ENCODE results near the gene ZNF212. TPM values are rescaled to one million over a fixed set of nuclear protein-coding genes. Genes with fewer than 3 reads are reported as not detected.
A peak's percentile ranks its signal among the peaks of the same experiment; 100 is the strongest.

Gene ZNF212
- total RNA-seq, 4 donors from 2014 or later = 8.0 to 11.1 (median 10.2) TPM

- intact Hi-C loops (cut with DNase I) = no loop called here
- WGBS, 2 donors = 0 to 6% methylated on average over 1 to 10 of the region's 11 CpGs
- no peak for DNase-seq
- Histone ChIP-seq H3K27me3 (no peaks in the 10 kb centered on the region), H3K27ac (peak overlapping the region in 3 of 4 donors; percentile 45 to 66 (median 47)), H3K9me3 (no peaks in the 10 kb centered on the region), H3K36me3 (peaks cover 10 to 60% (median 10%) of the 10 kb centered on the region in 3 donors), H3K4me1 (peaks cover 4 to 22% (median 11%) of the 10 kb centered on the region in 3 donors), H3K4me3 (peak overlapping the region; percentile 50 to 78 (median 60))
- no peak for TF ChIP-seq POLR2A (IDR thresholded peaks at IDR 0.05)
- TF ChIP-seq CTCF (IDR thresholded peaks at IDR 0.05) = no peak
These were observed 46.2 kb downstream of the ZNF212 start for GRCh38 chr7:149285603-149286002.

- 74 to 78% methylated on average over 5 to 6 of the region's 6 CpGs for WGBS, 2 donors
- Histone ChIP-seq H3K9me3 (no peaks in the 10 kb centered on the region), H3K36me3 (peaks cover 2 to 56% (median 7%) of the 10 kb centered on the region in 3 donors), H3K4me1 (peaks cover 4 to 22% (median 11%) of the 10 kb centered on the region in 3 donors), H3K4me3 (no peak overlapping the region), H3K27ac (no peak overlapping the region), H3K27me3 (no peaks in the 10 kb centered on the region)
- no peak for DNase-seq
- TF ChIP-seq POLR2A (IDR thresholded peaks at IDR 0.05) = no peak
- no peak for TF ChIP-seq CTCF (IDR thresholded peaks at IDR 0.05)
- intact Hi-C loops (cut with DNase I) = no loop called here
These were observed 47.5 kb downstream of the ZNF212 start for GRCh38 chr7:149286811-149287400.

- Histone ChIP-seq H3K27ac (no peak overlapping the region), H3K27me3 (no peaks in the 10 kb centered on the region), H3K9me3 (no peaks in the 10 kb centered on the region), H3K36me3 (peaks cover 0 to 56% (median 4%) of the 10 kb centered on the region in 3 donors), H3K4me1 (peaks cover 4 to 22% (median 11%) of the 10 kb centered on the region in 3 donors), H3K4me3 (no peak overlapping the region)
- intact Hi-C loops (cut with DNase I) = no loop called here
- 85 to 89% methylated on average over 4 to 5 of the region's 10 CpGs for WGBS, 2 donors
- TF ChIP-seq POLR2A (IDR thresholded peaks at IDR 0.05) = no peak
- TF ChIP-seq CTCF (IDR thresholded peaks at IDR 0.05) = no peak
- DNase-seq = no peak
These were observed 48.2 kb downstream of the ZNF212 start for GRCh38 chr7:149287622-149288021.

GRCh38 chr7:149289262-149289661 lies 49.8 kb downstream of the ZNF212 start:
- intact Hi-C loops (cut with DNase I) = no loop called here
- 85 to 90% methylated on average over 4 of the region's 8 CpGs for WGBS, 2 donors
- no peak for TF ChIP-seq POLR2A (IDR thresholded peaks at IDR 0.05)
- TF ChIP-seq CTCF (IDR thresholded peaks at IDR 0.05) = no peak
- H3K4me1 ChIP-seq = peaks cover 4 to 18% (median 11%) of the 10 kb centered on the region in 3 donors
- H3K9me3 ChIP-seq = no peaks in the 10 kb centered on the region
- no peak overlapping the region for H3K4me3 ChIP-seq
- no peak overlapping the region for H3K27ac ChIP-seq
- no peak for DNase-seq
- peaks cover 0 to 64% (median 4%) of the 10 kb centered on the region in 3 donors for H3K36me3 ChIP-seq
- H3K27me3 ChIP-seq = no peaks in the 10 kb centered on the region

- Histone ChIP-seq H3K27me3 (no peaks in the 10 kb centered on the region), H3K4me3 (no peak overlapping the region), H3K4me1 (peaks cover 0 to 12% (median 8%) of the 10 kb centered on the region in 3 donors), H3K36me3 (peaks cover 4 to 70% (median 6%) of the 10 kb centered on the region in 3 donors), H3K27ac (no peak overlapping the region), H3K9me3 (no peaks in the 10 kb centered on the region)
- no peak for DNase-seq
- intact Hi-C loops (cut with DNase I) = no loop called here
- WGBS, 2 donors = 100% methylated on average over 1 of the region's 4 CpGs
- TF ChIP-seq POLR2A (IDR thresholded peaks at IDR 0.05) = no peak
- TF ChIP-seq CTCF (IDR thresholded peaks at IDR 0.05) = no peak
These were observed 50.4 kb downstream of the ZNF212 start for GRCh38 chr7:149289856-149290255.

Measured in esophagus squamous epithelium (tissue), 5 donors.